Stimulated activated naive CD8-positive, alpha-beta T cell treated with anti-CD3 and anti-CD28 coated beads, Interleukin-15, Interleukin-2, amounts not matched to agents 100 ng/mL and 50 ng/mL, for 24 hours (primary cell): Measurements from ENCODE around the gene LRRC39.

ENCODE experiments used
- H3K27ac Mint-ChIP-seq: one replicate; pipeline ENCODE4 v1.8.0; 2021; ENCODE audit warnings: mild to moderate bottlenecking, mixed read lengths
- H3K27me3 Mint-ChIP-seq: one replicate; pipeline ENCODE4 v1.8.0; 2021; ENCODE audit warnings: mixed read lengths
- H3K36me3 Mint-ChIP-seq: one replicate; pipeline ENCODE4 v1.8.0; 2021; ENCODE audit warnings: low read depth, mixed read lengths
- H3K4me1 Mint-ChIP-seq: one replicate; pipeline ENCODE4 v1.8.0; 2021; ENCODE audit warnings: low read depth, mixed read lengths
- H3K4me3 Mint-ChIP-seq: one replicate; pipeline ENCODE4 v1.8.0; 2021; ENCODE audit warnings: mild to moderate bottlenecking, mixed read lengths
- H3K9me3 Mint-ChIP-seq: one replicate; pipeline ENCODE4 v1.8.0; 2021; ENCODE audit warnings: mixed read lengths

The LRRC39 gene

DNA sequence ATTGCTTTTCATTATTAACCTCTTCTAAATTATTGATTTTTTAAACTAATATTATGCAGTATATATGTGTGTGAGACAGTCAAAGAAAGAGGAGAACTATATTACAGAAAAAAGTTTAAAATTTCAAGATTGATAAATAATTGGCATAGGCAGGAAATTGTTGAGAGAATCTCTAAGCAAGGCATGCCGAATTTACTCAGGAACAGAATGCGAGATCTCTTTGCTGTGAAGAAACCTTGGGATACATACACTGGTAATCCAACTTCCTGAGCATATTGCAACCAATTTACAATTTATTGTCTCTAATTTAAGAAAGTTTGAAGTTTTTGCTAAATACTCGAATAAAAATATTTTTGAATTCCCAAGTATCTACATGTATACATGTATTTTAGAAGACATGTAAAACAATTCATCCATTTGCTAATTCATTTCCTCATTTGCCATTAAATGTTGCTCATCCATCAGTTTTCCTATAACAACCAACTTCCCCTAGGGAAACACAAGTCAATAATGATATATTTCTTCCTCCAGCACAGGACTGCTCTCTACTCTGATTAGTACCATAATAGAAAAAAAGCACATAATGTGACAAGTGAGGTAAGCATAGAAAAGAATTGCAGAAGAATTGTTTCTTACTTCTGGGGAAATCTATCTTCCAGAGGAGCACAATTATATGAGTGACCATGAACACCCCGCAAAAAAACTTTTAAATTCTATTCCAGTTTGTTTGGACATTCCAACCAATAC lies 588 bp downstream of the LRRC39 start:
- no peaks in the 10 kb centered on the region for H3K4me1 Mint-ChIP-seq
- H3K36me3 Mint-ChIP-seq, result no peaks in the 10 kb centered on the region
- no peaks in the 10 kb centered on the region for H3K9me3 Mint-ChIP-seq
- no peak overlapping the region for H3K27ac Mint-ChIP-seq
- H3K27me3 Mint-ChIP-seq, result no peaks in the 10 kb centered on the region
- no peak overlapping the region for H3K4me3 Mint-ChIP-seq

DNA sequence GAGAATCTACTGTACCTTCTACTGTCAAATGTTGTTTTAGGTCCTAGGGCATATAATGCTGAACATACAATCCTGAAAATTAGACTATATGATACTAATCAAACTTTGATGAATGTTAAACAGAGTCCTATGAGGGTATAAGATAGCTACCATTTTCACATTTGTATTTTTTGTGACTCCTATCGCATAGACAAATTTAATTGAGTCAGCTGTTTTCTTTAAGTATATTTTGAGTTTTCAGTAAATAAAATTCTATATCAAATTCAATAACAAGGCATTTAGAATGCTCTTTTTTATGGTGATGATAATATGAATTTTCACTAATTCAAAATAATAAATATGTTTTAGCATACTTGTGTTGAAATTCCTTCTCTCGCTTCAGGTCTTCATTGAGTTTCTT lies 10.0 kb downstream of the LRRC39 start:
- Mint-ChIP-seq H3K4me3 (no peak overlapping the region), H3K9me3 (no peaks in the 10 kb centered on the region), H3K27me3 (no peaks in the 10 kb centered on the region), H3K4me1 (no peaks in the 10 kb centered on the region), H3K36me3 (no peaks in the 10 kb centered on the region), H3K27ac (no peak overlapping the region)

DNA sequence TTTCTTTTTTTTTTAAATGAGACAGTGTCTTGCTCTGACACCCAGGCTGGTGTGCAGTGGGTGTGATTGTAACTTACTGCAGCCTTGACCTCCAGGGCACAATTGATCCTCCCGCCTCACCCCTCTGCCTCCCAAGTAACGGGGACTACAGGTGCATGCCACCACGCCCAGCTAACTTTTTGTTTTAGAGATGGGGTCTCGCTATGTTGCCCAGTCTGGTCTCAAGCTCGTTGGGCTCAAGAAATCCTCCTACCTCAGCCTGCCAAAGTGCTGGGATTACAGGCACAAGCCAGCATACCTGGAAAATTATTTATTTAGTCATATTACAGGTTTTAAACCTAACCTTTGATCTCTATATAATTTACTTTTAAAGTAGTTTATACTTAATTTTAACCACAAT lies 13.4 kb downstream of the LRRC39 start:
- Mint-ChIP-seq H3K27me3 (no peaks in the 10 kb centered on the region), H3K4me3 (no peak overlapping the region), H3K9me3 (no peaks in the 10 kb centered on the region), H3K36me3 (no peaks in the 10 kb centered on the region), H3K4me1 (no peaks in the 10 kb centered on the region), H3K27ac (no peak overlapping the region)

DNA sequence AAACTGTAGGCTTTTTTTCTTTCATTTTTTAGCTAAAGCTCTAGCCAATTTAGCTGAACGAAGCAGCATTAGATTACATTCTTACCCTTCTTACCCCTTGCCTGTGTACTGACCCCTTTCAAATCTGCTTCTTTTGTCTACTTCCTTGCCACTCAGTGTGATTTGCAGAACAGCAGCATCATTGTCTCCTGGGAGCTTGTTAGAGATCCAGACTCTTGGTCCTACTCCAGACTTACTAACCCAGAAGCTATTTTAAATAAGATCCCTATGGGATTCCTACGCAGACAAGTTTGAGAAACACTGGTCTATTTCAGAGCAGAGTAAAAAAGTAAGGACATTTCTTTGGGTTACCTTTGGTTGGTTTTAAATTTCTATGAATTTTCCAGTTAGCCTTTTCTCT lies 13.8 kb downstream of the LRRC39 start:
- Mint-ChIP-seq H3K4me3 (no peak overlapping the region), H3K27me3 (no peaks in the 10 kb centered on the region), H3K4me1 (no peaks in the 10 kb centered on the region), H3K9me3 (no peaks in the 10 kb centered on the region), H3K36me3 (no peaks in the 10 kb centered on the region), H3K27ac (no peak overlapping the region)

DNA sequence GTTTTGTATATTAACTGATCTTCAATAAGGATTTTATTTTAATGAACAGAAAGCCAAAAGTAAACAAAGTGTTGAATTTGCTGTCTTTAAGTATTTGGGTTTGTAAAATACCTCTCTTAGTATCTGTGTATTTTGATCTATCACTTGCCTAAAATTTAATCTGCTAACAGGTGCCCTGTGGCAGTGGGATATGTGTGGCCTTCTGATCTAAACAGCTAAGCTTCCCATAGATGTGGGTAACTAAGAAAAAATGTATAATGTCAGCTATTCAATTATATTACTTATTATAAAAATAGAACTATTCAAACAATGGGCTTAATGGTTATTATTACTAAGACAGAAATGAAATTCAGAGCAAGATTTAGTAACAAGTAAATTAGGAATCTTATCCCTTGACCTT lies 15.2 kb downstream of the LRRC39 start:
- no peaks in the 10 kb centered on the region for H3K36me3 Mint-ChIP-seq
- H3K4me1 Mint-ChIP-seq, result no peaks in the 10 kb centered on the region
- H3K4me3 Mint-ChIP-seq, result no peak overlapping the region
- no peaks in the 10 kb centered on the region for H3K27me3 Mint-ChIP-seq
- no peaks in the 10 kb centered on the region for H3K9me3 Mint-ChIP-seq
- no peak overlapping the region for H3K27ac Mint-ChIP-seq

DNA sequence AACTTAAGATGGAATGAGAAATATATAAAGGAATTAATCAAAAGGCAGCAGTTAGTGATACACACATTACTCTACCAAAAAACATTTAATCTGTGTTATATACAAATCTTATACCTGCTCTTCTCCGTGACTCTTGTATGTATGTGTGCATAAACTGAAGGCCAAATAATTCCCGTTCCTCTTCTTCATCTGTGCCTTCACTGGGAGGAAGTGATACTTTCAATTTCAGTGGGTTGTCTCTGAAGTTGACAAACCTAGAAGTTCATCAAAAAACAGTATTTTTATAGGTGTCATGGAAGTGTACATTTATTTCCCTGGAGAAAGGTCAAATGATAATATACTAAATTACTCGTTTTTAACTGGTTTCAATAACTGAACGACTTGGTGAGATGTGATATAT lies 25.8 kb downstream of the LRRC39 start:
- Mint-ChIP-seq H3K4me3 (no peak overlapping the region), H3K36me3 (peaks cover 29% of the 10 kb centered on the region), H3K27ac (peak overlapping the region; percentile 0), H3K4me1 (peaks cover 7% of the 10 kb centered on the region), H3K9me3 (no peaks in the 10 kb centered on the region), H3K27me3 (no peaks in the 10 kb centered on the region)

DNA sequence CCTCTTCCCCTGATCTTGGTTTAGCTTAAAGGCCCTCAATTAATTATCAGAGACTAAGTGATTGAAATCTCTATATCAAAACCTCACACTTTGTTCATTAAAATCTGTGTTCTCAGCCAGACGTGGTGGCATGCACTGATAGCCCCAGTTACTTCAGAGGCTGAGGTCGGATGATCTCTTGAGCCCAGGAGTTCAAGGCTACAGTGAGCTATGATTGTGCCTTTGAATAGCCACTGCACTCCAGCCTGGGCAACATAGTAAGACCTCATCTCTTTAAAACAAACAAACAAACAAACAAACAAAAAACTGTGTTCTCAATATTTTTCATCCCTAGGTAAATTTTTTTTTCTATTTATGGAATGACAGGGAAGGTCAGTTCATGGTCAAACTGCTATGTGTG lies 26.4 kb downstream of the LRRC39 start:
- Mint-ChIP-seq H3K36me3 (peaks cover 31% of the 10 kb centered on the region), H3K27ac (no peak overlapping the region), H3K9me3 (no peaks in the 10 kb centered on the region), H3K4me1 (peaks cover 7% of the 10 kb centered on the region), H3K27me3 (no peaks in the 10 kb centered on the region), H3K4me3 (no peak overlapping the region)

DNA sequence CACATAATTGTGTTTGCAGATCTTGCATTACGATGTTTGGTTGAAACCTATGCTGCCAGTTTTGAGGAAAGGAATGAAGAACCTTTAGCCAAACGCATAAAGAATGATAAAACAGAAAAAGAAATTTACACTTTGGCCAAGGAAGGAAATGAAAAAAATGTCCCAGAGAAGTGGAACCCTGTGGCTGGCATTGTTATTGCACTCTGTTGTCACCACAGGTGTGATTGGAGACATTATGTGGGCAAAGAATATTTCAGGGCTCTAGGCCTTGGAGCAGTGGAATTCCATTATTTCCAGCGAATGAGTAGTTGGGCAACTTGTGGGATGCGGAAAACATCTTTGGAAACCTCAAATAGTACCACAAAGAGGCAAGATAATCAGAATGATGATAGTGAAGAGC lies 30.2 kb downstream of the LRRC39 start:
- no peak overlapping the region for H3K4me3 Mint-ChIP-seq
- no peak overlapping the region for H3K27ac Mint-ChIP-seq
- H3K4me1 Mint-ChIP-seq, result peaks cover 7% of the 10 kb centered on the region
- no peaks in the 10 kb centered on the region for H3K9me3 Mint-ChIP-seq
- no peaks in the 10 kb centered on the region for H3K27me3 Mint-ChIP-seq
- peaks cover 62% of the 10 kb centered on the region for H3K36me3 Mint-ChIP-seq

DNA sequence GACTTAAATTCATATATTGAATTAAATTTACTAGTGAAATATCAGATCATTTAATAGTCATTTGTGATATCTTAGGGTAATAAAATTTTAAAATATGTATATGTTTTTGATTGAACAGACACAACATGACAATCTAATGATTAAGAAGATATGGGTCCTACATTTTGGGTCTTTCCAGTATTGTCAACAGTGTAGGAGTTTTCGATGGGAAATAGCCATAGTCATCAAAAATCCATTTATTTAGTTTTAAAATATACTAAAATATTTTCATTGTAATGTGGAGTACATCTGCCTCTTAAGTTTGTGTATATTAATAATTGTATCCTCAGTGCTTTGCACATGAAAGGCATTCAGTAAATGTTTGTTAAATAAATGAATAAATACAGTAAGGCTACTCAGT lies 31.1 kb downstream of the LRRC39 start:
- H3K4me3 Mint-ChIP-seq, result no peak overlapping the region
- H3K27me3 Mint-ChIP-seq, result no peaks in the 10 kb centered on the region
- peaks cover 70% of the 10 kb centered on the region for H3K36me3 Mint-ChIP-seq
- H3K4me1 Mint-ChIP-seq, result peaks cover 1% of the 10 kb centered on the region
- no peak overlapping the region for H3K27ac Mint-ChIP-seq
- no peaks in the 10 kb centered on the region for H3K9me3 Mint-ChIP-seq

DNA sequence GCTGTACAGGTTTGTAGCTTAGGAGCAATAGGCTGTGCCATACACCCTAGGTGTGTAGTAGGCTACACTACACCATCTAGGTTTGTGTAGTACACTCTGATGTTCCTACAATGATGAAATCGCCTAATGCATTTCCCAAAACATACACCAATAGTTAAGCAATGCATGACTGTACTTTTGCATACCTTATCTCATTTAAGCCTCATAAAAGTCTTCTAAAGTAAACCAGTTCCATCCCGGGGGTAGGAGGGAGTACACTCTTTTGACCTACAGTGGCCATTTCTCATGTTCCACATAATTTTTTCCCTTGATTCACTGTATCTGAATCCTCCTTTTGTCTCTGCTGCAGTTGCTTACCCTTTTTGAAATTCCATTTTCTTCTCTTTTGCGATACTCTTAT lies 32.9 kb downstream of the LRRC39 start:
- H3K9me3 Mint-ChIP-seq, result no peaks in the 10 kb centered on the region
- H3K4me1 Mint-ChIP-seq, result no peaks in the 10 kb centered on the region
- H3K27me3 Mint-ChIP-seq, result no peaks in the 10 kb centered on the region
- peaks cover 73% of the 10 kb centered on the region for H3K36me3 Mint-ChIP-seq
- H3K27ac Mint-ChIP-seq, result no peak overlapping the region
- H3K4me3 Mint-ChIP-seq, result no peak overlapping the region

DNA sequence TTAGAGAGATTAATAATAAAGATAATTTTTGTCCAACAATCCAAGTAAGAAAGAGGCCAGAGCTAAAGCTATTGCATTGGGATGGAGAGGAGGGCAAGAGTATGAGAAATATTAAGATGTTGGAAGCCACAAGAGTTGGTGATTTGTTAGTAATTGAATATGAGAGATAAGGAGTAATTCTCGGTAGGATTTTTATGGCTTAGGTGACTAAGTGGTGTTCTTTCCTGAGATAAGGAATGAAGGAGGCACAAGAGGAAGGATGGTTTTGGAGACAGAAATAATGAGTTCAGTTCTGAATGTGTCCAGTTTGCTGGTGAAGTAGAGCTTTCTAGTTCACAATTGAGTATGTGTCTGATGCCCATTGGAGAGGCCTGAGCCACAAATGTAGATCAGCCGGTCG lies 35.7 kb downstream of the LRRC39 start:
- peaks cover 75% of the 10 kb centered on the region for H3K36me3 Mint-ChIP-seq

DNA sequence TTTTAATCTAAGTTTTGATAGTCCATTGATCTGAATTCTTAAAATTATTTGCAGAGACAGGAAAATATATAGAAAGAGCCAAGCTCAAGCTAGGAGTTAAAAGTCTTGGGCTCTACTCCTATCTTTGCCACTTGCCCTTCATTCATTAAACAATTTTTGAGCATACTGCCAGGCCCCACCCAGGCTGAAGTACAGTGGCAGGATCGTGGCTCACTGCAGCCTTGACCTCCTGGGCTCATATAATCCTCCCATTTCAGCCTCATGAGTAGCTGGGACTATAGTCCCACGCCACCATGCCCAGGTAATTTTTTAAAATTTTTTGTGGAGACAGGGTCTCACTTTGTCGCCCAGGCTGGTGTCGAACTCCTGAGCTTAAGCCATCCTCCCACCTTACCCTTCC lies 36.9 kb downstream of the LRRC39 start:
- Mint-ChIP-seq H3K36me3 (peaks cover 77% of the 10 kb centered on the region), H3K27ac (no peak overlapping the region), H3K27me3 (no peaks in the 10 kb centered on the region), H3K4me3 (no peak overlapping the region), H3K9me3 (no peaks in the 10 kb centered on the region), H3K4me1 (no peaks in the 10 kb centered on the region)

More for the DNA sequence above, 35.7 kb downstream of the LRRC39 start:
- no peak overlapping the region for H3K4me3 Mint-ChIP-seq
- no peaks in the 10 kb centered on the region for H3K27me3 Mint-ChIP-seq
- no peaks in the 10 kb centered on the region for H3K9me3 Mint-ChIP-seq
- H3K27ac Mint-ChIP-seq, result no peak overlapping the region
- no peaks in the 10 kb centered on the region for H3K4me1 Mint-ChIP-seq

DNA sequence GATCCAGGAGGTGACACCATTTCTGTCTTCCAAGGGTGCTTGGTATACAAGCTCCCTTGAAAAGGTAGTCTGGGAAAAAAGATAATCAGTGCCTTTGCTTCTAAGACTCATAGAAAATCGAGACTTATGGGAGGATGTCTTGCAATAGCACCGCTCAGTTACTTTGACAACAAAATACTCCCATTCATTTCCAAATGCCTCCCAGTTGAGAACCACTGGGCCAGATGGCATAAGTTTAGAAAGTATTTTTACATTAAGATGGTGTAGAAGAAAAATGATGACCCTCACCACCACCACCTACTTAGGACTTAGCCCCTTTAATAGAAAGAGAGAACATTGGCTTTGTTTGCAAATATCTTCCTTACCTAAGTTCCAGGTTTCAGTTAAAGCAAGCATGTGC lies 40.5 kb downstream of the LRRC39 start:
- Mint-ChIP-seq H3K4me1 (peaks cover 14% of the 10 kb centered on the region), H3K36me3 (peaks cover 53% of the 10 kb centered on the region), H3K27ac (no peak overlapping the region), H3K4me3 (no peak overlapping the region), H3K27me3 (no peaks in the 10 kb centered on the region), H3K9me3 (no peaks in the 10 kb centered on the region)

DNA sequence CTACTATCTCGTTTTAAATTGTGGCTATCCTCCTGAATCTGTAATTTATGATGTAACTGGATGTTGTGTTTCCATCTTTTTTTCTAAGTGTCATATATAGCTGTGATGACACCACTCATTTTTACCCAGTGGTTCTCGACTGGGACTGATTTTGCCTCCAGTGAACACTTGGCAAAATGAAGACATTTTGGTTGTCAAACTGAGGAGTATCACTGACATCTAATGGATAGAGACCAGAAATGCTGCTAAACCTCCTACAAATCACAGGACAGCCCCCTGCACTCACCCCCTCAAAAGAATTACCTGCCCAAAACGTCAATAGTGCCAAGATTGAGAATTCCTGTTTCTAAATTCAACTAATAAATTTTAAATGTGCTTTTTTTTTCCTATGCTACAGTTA lies 43.2 kb downstream of the LRRC39 start:
- no peaks in the 10 kb centered on the region for H3K9me3 Mint-ChIP-seq
- H3K4me3 Mint-ChIP-seq, result peak overlapping the region; percentile 12
- peaks cover 33% of the 10 kb centered on the region for H3K36me3 Mint-ChIP-seq
- no peak overlapping the region for H3K27ac Mint-ChIP-seq
- peaks cover 38% of the 10 kb centered on the region for H3K4me1 Mint-ChIP-seq
- no peaks in the 10 kb centered on the region for H3K27me3 Mint-ChIP-seq

DNA sequence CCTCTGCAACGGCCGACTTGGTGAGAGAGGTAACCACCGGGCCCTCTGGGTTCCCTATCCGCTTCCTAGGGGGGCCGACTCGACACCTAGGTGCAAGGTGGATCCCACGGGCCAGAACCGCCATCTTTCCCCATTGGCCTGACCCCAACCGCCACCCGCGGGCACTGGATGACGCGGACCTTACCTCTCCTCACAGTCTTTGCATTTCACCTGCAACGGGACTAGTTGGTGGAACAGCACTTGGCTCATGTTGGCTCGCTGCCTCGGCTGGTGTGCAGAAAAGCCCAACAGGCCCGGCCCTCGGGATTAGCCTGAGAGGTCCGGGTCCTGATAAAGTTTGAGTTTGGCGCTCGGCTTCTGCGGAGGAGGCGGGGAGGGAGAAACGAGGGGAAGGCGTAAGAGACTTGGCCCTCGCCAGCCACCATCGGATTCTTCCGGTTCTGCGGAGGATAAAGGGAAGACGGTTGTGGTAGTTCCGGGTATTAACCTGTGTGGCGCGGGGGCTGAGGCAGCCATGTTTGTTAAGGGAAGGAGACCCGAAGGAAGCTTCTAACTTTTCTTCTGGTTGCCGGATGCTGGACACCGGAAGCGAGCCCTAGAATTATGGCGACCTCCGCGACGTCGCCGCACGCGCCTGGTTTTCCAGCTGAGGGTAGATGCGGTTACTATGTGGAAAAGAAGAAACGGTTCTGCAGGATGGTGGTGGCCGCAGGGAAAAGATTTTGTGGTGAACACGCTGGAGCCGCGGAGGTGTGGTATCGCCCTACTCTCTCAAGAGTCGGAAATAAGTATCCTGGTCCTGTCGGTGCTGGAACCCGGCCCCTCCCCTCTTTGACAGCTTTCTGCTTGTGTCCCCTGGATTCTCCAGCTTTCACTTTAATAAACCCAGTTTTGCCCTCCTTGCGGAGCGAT lies 45.2 kb downstream of the LRRC39 start, which contains the start of the genes SASS6 and TRMT13:
TSS of gene SASS6 (minus strand) at position 365 of the 912 bp plus-strand sequence. CDS start at position 249, 116 bp downstream.
TSS of gene TRMT13 (plus strand) at position 598 of the 912 bp plus-strand sequence. CDS start at position 604, 6 bp downstream.
- H3K4me1 Mint-ChIP-seq, result peaks cover 48% of the 10 kb centered on the region

More for the DNA sequence above, 45.2 kb downstream of the LRRC39 start, which contains the start of the genes SASS6 and TRMT13:
- Mint-ChIP-seq H3K27me3 (no peaks in the 10 kb centered on the region), H3K9me3 (no peaks in the 10 kb centered on the region), H3K4me3 (peak within 1 kb of the TSS; percentile 98), H3K36me3 (peaks cover 17% of the 10 kb centered on the region), H3K27ac (peak within 1 kb of the TSS; percentile 96)
